Caco-2 (cell line): Measurements from ENCODE around the gene NOBOX. TPM values are rescaled to one million over a fixed set of nuclear protein-coding genes. Genes with fewer than 3 reads are reported as not detected.

Source experiments
- BruUV-seq: library from RNA; stranded (reverse); fragments of 400-500 nt; replicated peaks from 2 replicates; lab custom pipeline; 2021; lab: Mats Ljungman, UMichigan
- CTCF ChIA-PET: fragments of 300-600 bp; sonication (Branson Sonifier 250); formaldehyde crosslinking; loops from one replicate; lab custom pipeline; 2022; ENCODE audit warnings: antibody characterized with exemption; lab: Charles Lee
- POLR2A ChIA-PET: fragments of 300-600 bp; sonication (Branson Sonifier 250); formaldehyde crosslinking; loops from one replicate; lab custom pipeline; 2022; ENCODE audit warnings: antibody characterized with exemption; lab: Charles Lee
- DNase-seq, 2 experiments: peaks; one replicate each; pipeline versions ENCODE4 v3.0.0 to v3.0.0-alpha.2; 2020 to 2022
- H3K27me3 ChIP-seq: replicated peaks from 2 replicates; pipeline ENCODE4 v1.6.0; 2011; ENCODE audit warnings: low read length; ENCODE audit not compliant: control insufficient read depth, insufficient read depth
- H3K36me3 ChIP-seq: 2 replicates; pipeline ENCODE4 v1.5.1; 2011; ENCODE audit warnings: low read length; ENCODE audit not compliant: control insufficient read depth, insufficient read depth
- H3K4me1 ChIP-seq: fragments of 250-450 bp; sonication (Bioruptor Pico); 2 replicates; pipeline ENCODE4 v1.5.1; 2020; ENCODE audit warnings: mild to moderate bottlenecking
- H3K4me3 ChIP-seq: 2 replicates; pipeline ENCODE4 v1.5.1; 2011; ENCODE audit warnings: low read depth, mild to moderate bottlenecking, control low read depth, low read length
- H3K9me3 ChIP-seq: fragments of 250-450 bp; sonication (Bioruptor Pico); 2 replicates; pipeline ENCODE4 v1.5.1; 2020; ENCODE audit warnings: mild to moderate bottlenecking, moderate library complexity
- H3K27ac Mint-ChIP-seq: one replicate; pipeline ENCODE4 v1.8.0; 2022; ENCODE audit warnings: mixed read lengths; ENCODE audit not compliant: unreplicated experiment
- H3K27me3 Mint-ChIP-seq: one replicate; pipeline ENCODE4 v1.8.0; 2022; ENCODE audit warnings: mixed read lengths; ENCODE audit not compliant: insufficient read depth, unreplicated experiment
- H3K36me3 Mint-ChIP-seq: one replicate; pipeline ENCODE4 v1.8.0; 2022; ENCODE audit warnings: mild to moderate bottlenecking, mixed read lengths; ENCODE audit not compliant: insufficient read depth, unreplicated experiment
- H3K4me1 Mint-ChIP-seq: one replicate; pipeline ENCODE4 v1.8.0; 2022; ENCODE audit warnings: low read depth, mixed read lengths; ENCODE audit not compliant: unreplicated experiment
- H3K4me3 Mint-ChIP-seq: one replicate; pipeline ENCODE4 v1.8.0; 2022; ENCODE audit warnings: mild to moderate bottlenecking, moderate library complexity, mixed read lengths; ENCODE audit not compliant: unreplicated experiment
- H3K9me3 Mint-ChIP-seq: one replicate; pipeline ENCODE4 v1.8.0; 2022; ENCODE audit warnings: mixed read lengths; ENCODE audit not compliant: unreplicated experiment
- CTCF ChIP-seq, 2 experiments: fragments of 200-600 bp in 1 of 2; IDR thresholded peaks; 1 replicate in 1 of 2; 2 replicates in 1 of 2; pipeline versions ENCODE4 v1.5.1 to v1.8.0; 2011 to 2022; ENCODE audit warnings: antibody characterized with exemption in 1 of 2, control low read depth in 1 of 2, inconsistent platforms in 1 of 2, low read depth in 1 of 2, low read length in 1 of 2, mild to moderate bottlenecking in 1 of 2, moderate library complexity in 1 of 2; ENCODE audit not compliant: insufficient read depth in 1 of 2, severe bottlenecking in 1 of 2, unreplicated experiment in 1 of 2
- intact Hi-C: fragments of 100-400 bp; cut with micrococcal nuclease; formaldehyde crosslinking; loops from one replicate; pipeline ENCODE4 v1.10.0; 2022; ENCODE audit not compliant: unreplicated experiment
- total RNA-seq: library from RNA; stranded (reverse); gene quantifications from 2 replicates; pipeline ENCODE4 v1.2.3, GENCODE V29; 2022

The NOBOX gene
- total RNA-seq, 1 experiment from 2014 or later: not detected

GRCh38 chr7:144404946-144405345, 1.5 kb upstream of the NOBOX start:
- Mint-ChIP-seq H3K4me3 (no peak overlapping the region), H3K27ac (no peak overlapping the region), H3K9me3 (no peaks in the 10 kb centered on the region), H3K36me3 (no peaks in the 10 kb centered on the region), H3K4me1 (no peaks in the 10 kb centered on the region), H3K27me3 (peaks cover 5% of the 10 kb centered on the region)
- H3K36me3 ChIP-seq: no peaks in the 10 kb centered on the region
- no peak for DNase-seq
- ChIA-PET POLR2A (no interaction called here), CTCF (interaction anchor here (1.4 kb wide), 1 partner anchor 32 kb away, joined by 3 read pairs; no protein-coding TSS in a partner anchor)
- no TSS peak for BruUV-seq
- TF ChIP-seq CTCF (IDR thresholded peaks at IDR 0.05; ENCODE audit: insufficient read depth in 1 of 2, low read depth in 1 of 2, low read length in 1 of 2, severe bottlenecking in 1 of 2, unreplicated experiment in 1 of 2): no peak
- intact Hi-C loops: no loop called here
- H3K4me3 ChIP-seq: no peak overlapping the region
- no peaks in the 10 kb centered on the region for H3K9me3 ChIP-seq
- no peaks in the 10 kb centered on the region for H3K4me1 ChIP-seq
- no peaks in the 10 kb centered on the region for H3K27me3 ChIP-seq

- no peak overlapping the region for H3K4me3 Mint-ChIP-seq
- CTCF ChIA-PET: no interaction called here
- H3K27me3 Mint-ChIP-seq: peaks cover 6% of the 10 kb centered on the region
- Histone ChIP-seq H3K4me1 (no peaks in the 10 kb centered on the region), H3K9me3 (no peaks in the 10 kb centered on the region), H3K4me3 (no peak overlapping the region), H3K27me3 (no peaks in the 10 kb centered on the region), H3K36me3 (no peaks in the 10 kb centered on the region)
- intact Hi-C loops: no loop called here
- POLR2A ChIA-PET: no interaction called here
- H3K4me1 Mint-ChIP-seq: no peaks in the 10 kb centered on the region
- no peak for TF ChIP-seq CTCF (IDR thresholded peaks at IDR 0.05; ENCODE audit: insufficient read depth in 1 of 2, low read depth in 1 of 2, low read length in 1 of 2, severe bottlenecking in 1 of 2, unreplicated experiment in 1 of 2)
- H3K27ac Mint-ChIP-seq: no peak overlapping the region
- no peaks in the 10 kb centered on the region for H3K36me3 Mint-ChIP-seq
- no peak for DNase-seq
- no TSS peak for BruUV-seq
- H3K9me3 Mint-ChIP-seq: no peaks in the 10 kb centered on the region
These were observed 391 bp downstream of the NOBOX start for GRCh38 chr7:144403102-144403501.

- POLR2A ChIA-PET: no interaction called here
- Mint-ChIP-seq H3K27ac (no peak overlapping the region), H3K27me3 (peaks cover 4% of the 10 kb centered on the region), H3K4me1 (no peaks in the 10 kb centered on the region), H3K36me3 (no peaks in the 10 kb centered on the region), H3K4me3 (no peak overlapping the region), H3K9me3 (no peaks in the 10 kb centered on the region)
- Histone ChIP-seq H3K36me3 (no peaks in the 10 kb centered on the region), H3K27me3 (no peaks in the 10 kb centered on the region), H3K9me3 (no peaks in the 10 kb centered on the region), H3K4me3 (no peak overlapping the region), H3K4me1 (no peaks in the 10 kb centered on the region)
- no peak for TF ChIP-seq CTCF (IDR thresholded peaks at IDR 0.05; ENCODE audit: insufficient read depth in 1 of 2, low read depth in 1 of 2, low read length in 1 of 2, severe bottlenecking in 1 of 2, unreplicated experiment in 1 of 2)
- DNase-seq: no peak
- CTCF ChIA-PET: no interaction called here
- BruUV-seq: no TSS peak
- intact Hi-C loops: no loop called here
These were observed 2.0 kb downstream of the NOBOX start for GRCh38 chr7:144401490-144401889.
